Measurements from ENCODE around the gene BORCS5. TPM values are rescaled to one million over a fixed set of nuclear protein-coding genes. Genes with fewer than 3 reads are reported as not detected.

The BORCS5 gene
- total and polyA plus RNA-seq, 2 experiments from 2014 or later = 11.3 to 12.6 TPM

- no peak for TF ChIP-seq EZH2 (IDR thresholded peaks at IDR 0.05; ENCODE audit: low read depth, unreplicated experiment)
- TF ChIP-seq, protein P1, sequence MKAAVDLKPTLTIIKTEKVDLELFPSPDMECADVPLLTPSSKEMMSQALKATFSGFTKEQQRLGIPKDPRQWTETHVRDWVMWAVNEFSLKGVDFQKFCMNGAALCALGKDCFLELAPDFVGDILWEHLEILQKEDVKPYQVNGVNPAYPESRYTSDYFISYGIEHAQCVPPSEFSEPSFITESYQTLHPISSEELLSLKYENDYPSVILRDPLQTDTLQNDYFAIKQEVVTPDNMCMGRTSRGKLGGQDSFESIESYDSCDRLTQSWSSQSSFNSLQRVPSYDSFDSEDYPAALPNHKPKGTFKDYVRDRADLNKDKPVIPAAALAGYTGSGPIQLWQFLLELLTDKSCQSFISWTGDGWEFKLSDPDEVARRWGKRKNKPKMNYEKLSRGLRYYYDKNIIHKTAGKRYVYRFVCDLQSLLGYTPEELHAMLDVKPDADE (IDR thresholded peaks at IDR 0.05) = no peak
These were observed 145.9 kb downstream of the BORCS5 start (continued) for GRCh38 chr12:12502815-12503151.

DNA sequence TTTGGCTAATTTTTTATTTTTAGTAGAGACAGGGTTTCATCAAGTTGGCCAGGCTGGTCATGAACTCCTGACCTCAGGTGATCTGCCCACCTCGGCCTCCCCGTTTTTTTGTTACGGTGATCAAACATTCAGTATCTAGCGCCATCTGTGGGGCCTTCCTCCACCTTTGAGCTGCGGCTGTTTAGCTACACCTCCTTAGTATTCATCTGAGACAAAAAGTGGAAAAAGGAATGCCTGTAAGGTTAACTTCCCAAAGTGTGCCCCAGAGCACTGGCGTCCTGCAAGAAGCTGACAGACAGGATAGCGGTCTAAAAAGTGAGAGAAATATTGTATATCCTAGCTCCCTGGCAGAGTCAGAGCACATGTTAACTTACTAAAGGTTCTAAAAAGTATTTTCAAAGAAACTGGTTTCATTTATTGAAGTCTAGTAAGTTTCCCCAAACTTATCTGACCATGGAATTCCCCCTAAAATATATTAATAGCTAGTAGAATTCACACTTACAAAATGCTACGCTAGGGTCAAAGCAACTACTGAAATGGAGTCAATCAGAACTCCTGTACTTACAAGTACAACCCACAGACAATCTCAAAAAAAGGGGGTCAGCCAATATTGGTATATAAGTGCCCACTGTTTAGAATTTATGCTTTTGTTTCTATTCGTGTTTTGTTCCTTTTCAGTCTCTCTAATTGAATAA is 146.7 kb downstream of the BORCS5 start:
- no peak overlapping the region for H3K4me3 Mint-ChIP-seq
- Histone ChIP-seq H3K9me2 (ENCODE audit: insufficient read depth) (no peaks in the 10 kb centered on the region), H3K79me2 (replicated peaks; ENCODE audit: insufficient read depth) (peaks cover 91% of the 10 kb centered on the region), H4K20me1 (replicated peaks; ENCODE audit: insufficient read depth) (peaks cover 7% of the 10 kb centered on the region), H3K27ac (ENCODE audit: low read depth) (peak overlapping the region; percentile 42; the same call in 1 of the 2 replicates), H3K27me3 (ENCODE audit: insufficient read depth) (no peaks in the 10 kb centered on the region), H3K4me2 (no peak overlapping the region), H2AFZ (no peak overlapping the region), H3K4me1 (ENCODE audit: insufficient read depth) (peaks cover 61% of the 10 kb centered on the region), H3K36me3 (ENCODE audit: insufficient read depth) (no peaks in the 10 kb centered on the region), H3K4me3 (no peak overlapping the region), H3F3A (replicated peaks; ENCODE audit: low read depth) (no peaks in the 10 kb centered on the region)
- peaks cover 13% of the 10 kb centered on the region; the same call in 2 of the 3 replicates for H3K36me3 Mint-ChIP-seq (ENCODE audit: low read depth)
- peaks cover 9% of the 10 kb centered on the region for H3K27me3 Mint-ChIP-seq (ENCODE audit: insufficient read depth, low read depth, poor library complexity)
- no peaks in the 10 kb centered on the region for H3K9me3 Mint-ChIP-seq
- DNase-seq (ENCODE audit: low spot score) (peak; percentile 78), ATAC-seq (peak; percentile 61)
- TF ChIP-seq, protein P2, sequence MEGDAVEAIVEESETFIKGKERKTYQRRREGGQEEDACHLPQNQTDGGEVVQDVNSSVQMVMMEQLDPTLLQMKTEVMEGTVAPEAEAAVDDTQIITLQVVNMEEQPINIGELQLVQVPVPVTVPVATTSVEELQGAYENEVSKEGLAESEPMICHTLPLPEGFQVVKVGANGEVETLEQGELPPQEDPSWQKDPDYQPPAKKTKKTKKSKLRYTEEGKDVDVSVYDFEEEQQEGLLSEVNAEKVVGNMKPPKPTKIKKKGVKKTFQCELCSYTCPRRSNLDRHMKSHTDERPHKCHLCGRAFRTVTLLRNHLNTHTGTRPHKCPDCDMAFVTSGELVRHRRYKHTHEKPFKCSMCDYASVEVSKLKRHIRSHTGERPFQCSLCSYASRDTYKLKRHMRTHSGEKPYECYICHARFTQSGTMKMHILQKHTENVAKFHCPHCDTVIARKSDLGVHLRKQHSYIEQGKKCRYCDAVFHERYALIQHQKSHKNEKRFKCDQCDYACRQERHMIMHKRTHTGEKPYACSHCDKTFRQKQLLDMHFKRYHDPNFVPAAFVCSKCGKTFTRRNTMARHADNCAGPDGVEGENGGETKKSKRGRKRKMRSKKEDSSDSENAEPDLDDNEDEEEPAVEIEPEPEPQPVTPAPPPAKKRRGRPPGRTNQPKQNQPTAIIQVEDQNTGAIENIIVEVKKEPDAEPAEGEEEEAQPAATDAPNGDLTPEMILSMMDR (conservative IDR thresholded peaks at IDR 0.05; ENCODE audit: low read depth in 2 of 2) = peak; percentile 61 to 67
- no peak for TF ChIP-seq JUNB (IDR thresholded peaks at IDR 0.05; ENCODE audit: unreplicated experiment)
- no peak overlapping the region; the same call in none of the 2 replicates for H3K27ac Mint-ChIP-seq
- peaks cover 67% of the 10 kb centered on the region for H3K4me1 Mint-ChIP-seq

DNA sequence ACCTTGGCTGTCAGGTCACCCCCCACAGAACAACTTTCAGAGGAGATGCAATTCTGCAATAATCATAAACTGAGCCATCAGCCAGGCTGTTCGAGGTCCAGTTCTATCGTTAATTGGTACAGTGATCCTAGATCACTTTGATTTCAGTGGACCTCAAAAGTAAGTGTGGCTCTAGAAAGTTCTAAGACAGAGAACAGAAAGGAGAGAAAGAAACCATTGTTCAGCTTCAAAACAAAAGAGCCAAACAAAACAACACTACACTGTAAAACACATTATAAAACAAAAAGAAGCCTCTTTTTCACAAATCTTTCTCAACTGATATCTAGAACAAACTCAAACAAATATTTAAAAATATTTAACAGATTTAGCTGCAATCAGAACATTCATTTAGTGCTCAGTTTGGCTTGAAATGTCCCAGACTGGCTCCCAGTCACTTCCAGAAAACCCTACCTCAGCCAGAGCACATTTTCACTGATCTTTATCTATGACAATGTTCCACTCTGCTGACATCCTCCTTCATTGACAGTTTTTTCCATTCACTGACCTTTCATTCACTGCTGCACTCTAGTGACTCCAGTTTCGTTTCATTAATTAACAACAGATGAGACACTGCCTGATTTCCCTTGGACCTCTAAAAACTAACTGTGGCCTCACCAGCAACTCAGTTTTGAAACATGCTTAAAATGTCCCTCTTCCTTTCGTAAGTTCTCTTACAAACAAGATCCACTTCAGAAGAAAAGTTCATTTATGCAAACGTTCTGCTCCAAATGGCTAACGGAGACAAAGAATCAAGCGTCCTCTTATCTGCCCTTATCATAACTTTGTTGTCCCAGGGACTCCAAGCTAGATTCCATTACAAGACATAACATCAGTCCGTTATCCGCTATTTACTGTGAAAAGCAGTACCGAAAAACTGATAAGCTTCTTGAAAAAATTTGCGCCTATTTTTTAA is 148.9 kb downstream of the BORCS5 start:
- no peak for ATAC-seq
- TF ChIP-seq CREB1 (CRISPR knock-in tag; IDR thresholded peaks at IDR 0.05; ENCODE audit: low read depth) (no peak), ZNF462 (CRISPR knock-in tag; IDR thresholded peaks at IDR 0.05) (no peak), STAT1 (IDR thresholded peaks at IDR 0.05; ENCODE audit: unreplicated experiment) (no peak), ZNF331 (CRISPR knock-in tag; IDR thresholded peaks at IDR 0.05; ENCODE audit: low read depth) (no peak)

More for the DNA sequence above, 148.9 kb downstream of the BORCS5 start:
- Histone ChIP-seq H3K27ac (ENCODE audit: low read depth) (peak overlapping the region; percentile 11; the same call in 1 of the 2 replicates), H3K36me3 (ENCODE audit: insufficient read depth) (no peaks in the 10 kb centered on the region), H3K9me2 (ENCODE audit: insufficient read depth) (no peaks in the 10 kb centered on the region), H2AFZ (no peak overlapping the region), H4K20me1 (replicated peaks; ENCODE audit: insufficient read depth) (peaks cover 7% of the 10 kb centered on the region), H3K4me1 (ENCODE audit: insufficient read depth) (peaks cover 64% of the 10 kb centered on the region), H3K4me2 (peak overlapping the region; percentile 24; the same call in 1 of the 2 replicates), H3K27me3 (ENCODE audit: insufficient read depth) (no peaks in the 10 kb centered on the region), H3F3A (replicated peaks; ENCODE audit: low read depth) (no peaks in the 10 kb centered on the region), H3K4me3 (no peak overlapping the region), H3K79me2 (replicated peaks; ENCODE audit: insufficient read depth) (peaks cover 94% of the 10 kb centered on the region)
- no peaks in the 10 kb centered on the region for H3K9me3 Mint-ChIP-seq
- no peak for DNase-seq (ENCODE audit: low spot score)
- peaks cover 71% of the 10 kb centered on the region for H3K4me1 Mint-ChIP-seq
- H3K27me3 Mint-ChIP-seq (ENCODE audit: insufficient read depth, low read depth, poor library complexity) = peaks cover 9% of the 10 kb centered on the region
- peaks cover 6% of the 10 kb centered on the region; the same call in 2 of the 3 replicates for H3K36me3 Mint-ChIP-seq (ENCODE audit: low read depth)
- peak overlapping the region; percentile 39; the same call in 1 of the 2 replicates for H3K27ac Mint-ChIP-seq
- H3K4me3 Mint-ChIP-seq = no peak overlapping the region; the same call in 2 of the 3 replicates
